Loucy (cell line): ENCODE measurements around the gene MLXIPL.

Experiments
- H2AFZ ChIP-seq: fragments of 200-600 bp; sonication (generic); 2 replicates; pipeline ENCODE4 v1.6.0; 2016; ENCODE audit warnings: antibody characterized with exemption, mild to moderate bottlenecking, low read length, moderate library complexity
- H3F3A ChIP-seq: fragments of 200-600 bp; 2 replicates; pipeline ENCODE4 v1.6.0; 2016; ENCODE audit warnings: antibody characterized with exemption, low read depth, mild to moderate bottlenecking
- H3K27me3 ChIP-seq: fragments of 200-600 bp; sonication (generic); 2 replicates; pipeline ENCODE4 v1.6.1; 2014; ENCODE audit warnings: low read length, mild to moderate bottlenecking; ENCODE audit not compliant: insufficient read depth, poor library complexity, severe bottlenecking
- H3K36me3 ChIP-seq: fragments of 200-600 bp; sonication (generic); 2 replicates; pipeline ENCODE4 v1.6.1; 2016; ENCODE audit warnings: low read length; ENCODE audit not compliant: insufficient read depth
- H3K4me1 ChIP-seq: fragments of 200-600 bp; sonication (generic); 2 replicates; pipeline ENCODE4 v1.5.1; 2014; ENCODE audit warnings: low read length, mild to moderate bottlenecking; ENCODE audit not compliant: insufficient read depth, poor library complexity, severe bottlenecking
- H3K4me2 ChIP-seq: fragments of 200-600 bp; sonication (generic); 2 replicates; pipeline ENCODE4 v1.6.0; 2014; ENCODE audit warnings: antibody characterized with exemption, low read length, low read depth, mild to moderate bottlenecking; ENCODE audit not compliant: poor library complexity, severe bottlenecking
- H3K4me3 ChIP-seq: fragments of 200-600 bp; sonication (generic); 2 replicates; pipeline ENCODE4 v1.5.1; 2014; ENCODE audit warnings: low read length, mild to moderate bottlenecking, mixed read lengths; ENCODE audit not compliant: poor library complexity, severe bottlenecking
- H3K79me2 ChIP-seq: fragments of 200-600 bp; sonication (generic); 2 replicates; pipeline ENCODE4 v1.6.1; 2014; ENCODE audit warnings: low read length; ENCODE audit not compliant: insufficient read depth
- H3K9ac ChIP-seq: fragments of 200-600 bp; sonication (generic); 2 replicates; pipeline ENCODE4 v1.6.0; 2014; ENCODE audit warnings: mild to moderate bottlenecking, low read depth, low read length, moderate library complexity; ENCODE audit not compliant: poor library complexity, severe bottlenecking
- H3K9me2 ChIP-seq: fragments of 200-600 bp; sonication (generic); replicated peaks from 2 replicates; pipeline ENCODE4 v1.6.1; 2016; ENCODE audit warnings: low read depth, low read length, mixed read lengths
- H3K9me3 ChIP-seq: fragments of 200-600 bp; sonication (generic); 2 replicates; pipeline ENCODE4 v1.6.1; 2014; ENCODE audit warnings: mild to moderate bottlenecking, antibody characterized with exemption, low read length, low read depth; ENCODE audit not compliant: insufficient read depth
- H4K20me1 ChIP-seq: fragments of 200-600 bp; sonication (generic); 2 replicates; pipeline ENCODE4 v1.6.0; 2014; ENCODE audit warnings: antibody characterized with exemption, low read length, mild to moderate bottlenecking; ENCODE audit not compliant: insufficient read depth, poor library complexity, severe bottlenecking
- EZH2phosphoT487 ChIP-seq: fragments of 200-600 bp; IDR thresholded peaks from 2 replicates; pipeline ENCODE4 v1.6.1; 2018; ENCODE audit warnings: antibody characterized with exemption, mild to moderate bottlenecking, moderate library complexity, borderline replicate concordance
- TF ChIP-seq, protein P1 (sequence below): fragments of 200-600 bp; sonication (generic); conservative IDR thresholded peaks from 2 replicates; pipeline ENCODE4 v1.5.1; 2014; ENCODE audit warnings: mild to moderate bottlenecking, antibody characterized with exemption, low read length

The MLXIPL gene

DNA sequence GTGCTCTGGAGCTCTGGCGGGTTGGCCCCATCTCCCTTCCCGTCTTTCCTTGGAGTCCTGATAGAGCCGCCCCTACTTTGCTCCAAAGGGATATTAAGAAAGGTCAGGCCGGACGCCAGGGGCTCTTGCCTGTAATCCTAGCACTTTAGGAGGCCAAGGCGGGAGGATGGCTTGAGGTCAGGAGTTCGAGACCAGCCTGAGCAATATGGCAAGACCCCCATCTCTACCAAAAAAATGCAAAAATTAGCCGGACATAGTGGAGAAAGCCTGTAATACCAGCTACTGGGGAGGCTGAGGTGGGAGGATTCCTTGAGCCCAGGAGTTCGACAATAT lies 313 bp upstream of the MLXIPL start:
- Histone ChIP-seq H2AFZ (no peak overlapping the region), H3K27me3 (no peaks in the 10 kb centered on the region), H3K4me3 (no peak overlapping the region), H4K20me1 (no peaks in the 10 kb centered on the region), H3K4me1 (no peaks in the 10 kb centered on the region), H3K9me3 (no peaks in the 10 kb centered on the region), H3K9ac (no peak overlapping the region), H3K4me2 (no peak overlapping the region), H3K9me2 (no peaks in the 10 kb centered on the region), H3F3A (no peaks in the 10 kb centered on the region), H3K36me3 (no peaks in the 10 kb centered on the region), H3K79me2 (no peaks in the 10 kb centered on the region)
- TF ChIP-seq, protein P1, sequence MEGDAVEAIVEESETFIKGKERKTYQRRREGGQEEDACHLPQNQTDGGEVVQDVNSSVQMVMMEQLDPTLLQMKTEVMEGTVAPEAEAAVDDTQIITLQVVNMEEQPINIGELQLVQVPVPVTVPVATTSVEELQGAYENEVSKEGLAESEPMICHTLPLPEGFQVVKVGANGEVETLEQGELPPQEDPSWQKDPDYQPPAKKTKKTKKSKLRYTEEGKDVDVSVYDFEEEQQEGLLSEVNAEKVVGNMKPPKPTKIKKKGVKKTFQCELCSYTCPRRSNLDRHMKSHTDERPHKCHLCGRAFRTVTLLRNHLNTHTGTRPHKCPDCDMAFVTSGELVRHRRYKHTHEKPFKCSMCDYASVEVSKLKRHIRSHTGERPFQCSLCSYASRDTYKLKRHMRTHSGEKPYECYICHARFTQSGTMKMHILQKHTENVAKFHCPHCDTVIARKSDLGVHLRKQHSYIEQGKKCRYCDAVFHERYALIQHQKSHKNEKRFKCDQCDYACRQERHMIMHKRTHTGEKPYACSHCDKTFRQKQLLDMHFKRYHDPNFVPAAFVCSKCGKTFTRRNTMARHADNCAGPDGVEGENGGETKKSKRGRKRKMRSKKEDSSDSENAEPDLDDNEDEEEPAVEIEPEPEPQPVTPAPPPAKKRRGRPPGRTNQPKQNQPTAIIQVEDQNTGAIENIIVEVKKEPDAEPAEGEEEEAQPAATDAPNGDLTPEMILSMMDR: no peak
- TF ChIP-seq EZH2phosphoT487: no peak

DNA sequence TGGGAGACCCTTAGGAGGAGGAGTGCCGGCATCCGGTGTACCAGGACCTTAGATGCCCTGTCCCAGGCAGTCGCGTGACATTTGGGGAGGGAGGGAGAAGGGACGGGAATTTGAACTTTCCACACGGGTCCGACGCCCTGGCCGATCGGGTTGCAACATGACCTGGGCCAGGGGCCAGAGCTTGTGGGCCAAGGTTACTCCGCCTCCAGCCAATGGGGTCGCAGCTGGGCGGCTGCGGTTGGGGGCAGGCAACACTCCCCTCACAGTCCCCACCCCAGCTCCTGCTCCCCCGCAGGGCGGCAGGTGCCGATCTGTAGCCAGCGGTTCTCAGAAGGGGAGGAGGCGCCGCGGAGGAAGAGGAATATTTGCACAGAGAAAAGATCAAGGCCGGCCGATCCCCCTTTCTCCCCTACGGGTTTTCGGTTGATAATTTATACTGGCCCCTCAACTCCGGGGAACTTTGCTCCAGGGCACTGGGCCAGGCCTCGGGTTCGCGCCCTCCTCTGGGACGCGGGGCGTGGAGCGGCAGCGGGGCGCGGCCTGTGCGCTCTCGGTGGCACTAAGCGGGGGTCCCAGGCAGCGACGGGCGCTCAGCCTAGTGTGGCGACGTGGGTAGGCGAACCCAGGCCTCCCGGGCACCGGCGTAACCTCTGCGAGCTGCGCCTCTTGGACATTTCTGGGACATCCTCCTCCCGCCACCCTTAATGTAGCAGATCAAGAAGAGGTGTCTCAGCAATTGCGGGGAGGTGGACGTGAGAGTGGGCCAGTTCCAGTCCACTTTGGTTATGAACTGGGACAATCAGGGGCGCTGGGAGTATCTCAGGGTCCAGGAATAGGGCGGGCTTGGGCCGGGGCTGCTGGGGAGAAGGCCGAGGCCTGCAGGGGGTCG lies 1.2 kb downstream of the MLXIPL start:
- TF ChIP-seq, protein P1: no peak
- TF ChIP-seq EZH2phosphoT487: no peak
- Histone ChIP-seq H3K79me2 (no peaks in the 10 kb centered on the region), H3K27me3 (no peaks in the 10 kb centered on the region), H4K20me1 (no peaks in the 10 kb centered on the region), H3K36me3 (no peaks in the 10 kb centered on the region), H3K4me3 (no peak overlapping the region), H2AFZ (no peak overlapping the region), H3K9me3 (no peaks in the 10 kb centered on the region), H3F3A (no peaks in the 10 kb centered on the region), H3K4me1 (no peaks in the 10 kb centered on the region), H3K9me2 (no peaks in the 10 kb centered on the region), H3K9ac (no peak overlapping the region), H3K4me2 (no peak overlapping the region)

DNA sequence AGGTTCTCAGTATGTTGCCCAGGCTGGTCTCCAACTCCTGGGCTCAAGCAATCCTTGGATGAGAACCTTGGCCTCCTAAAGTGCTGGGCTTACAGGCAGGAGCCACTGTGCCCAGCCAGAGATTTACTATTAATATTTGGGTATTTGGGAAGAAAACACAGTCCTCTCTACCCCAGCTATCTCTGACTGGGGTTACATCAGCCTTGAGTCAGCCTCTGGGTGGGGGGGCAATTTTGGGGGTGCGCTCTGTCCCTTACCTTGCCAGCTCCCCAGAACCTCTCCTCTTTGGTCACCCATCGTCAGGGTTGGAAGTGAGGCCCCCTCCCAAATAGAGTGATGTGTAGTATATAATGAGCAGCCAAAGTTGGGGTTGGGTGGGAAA lies 1.8 kb downstream of the MLXIPL start:
- TF ChIP-seq EZH2phosphoT487: no peak
- TF ChIP-seq, protein P1: no peak
- Histone ChIP-seq H2AFZ (no peak overlapping the region), H3K4me3 (no peak overlapping the region)

More for the DNA sequence above, 1.8 kb downstream of the MLXIPL start:
- no peak overlapping the region for H3K4me2 ChIP-seq
- H3K4me1 ChIP-seq: no peaks in the 10 kb centered on the region
- H3K79me2 ChIP-seq: no peaks in the 10 kb centered on the region
- H3K27me3 ChIP-seq: no peaks in the 10 kb centered on the region
- no peaks in the 10 kb centered on the region for H3K9me2 ChIP-seq
- H3K9ac ChIP-seq: no peak overlapping the region
- no peaks in the 10 kb centered on the region for H4K20me1 ChIP-seq
- no peaks in the 10 kb centered on the region for H3K36me3 ChIP-seq
- H3F3A ChIP-seq: no peaks in the 10 kb centered on the region
- H3K9me3 ChIP-seq: no peaks in the 10 kb centered on the region
